Heart right ventricle (tissue), 16 donors: ENCODE data around the gene ZNF605. TPM values are rescaled to one million over a fixed set of nuclear protein-coding genes. Genes with fewer than 3 reads are reported as not detected.

Source experiments
- ATAC-seq, 8 donors: fragments of 200-7000 bp; cut with Tn5 transposase; one replicate each; pipeline ENCODE4 v1.9.1; 2020; ENCODE audit warnings: mild to moderate bottlenecking in 8 of 8, moderate library complexity in 8 of 8, moderate number of reproducible peaks in 1 of 8
- DNase-seq, 2 donors: peaks; one replicate each; pipeline ENCODE4 v3.0.0-alpha.2; 2020
- H3K27ac ChIP-seq, 10 donors: fragments of 200-600 bp; sonication (generic) in 2 of 10; one replicate each; pipeline versions ENCODE4 v1.5.0 to v1.8.0; 2020 to 2022; ENCODE audit warnings: mild to moderate bottlenecking in 3 of 10
- H3K27me3 ChIP-seq, 7 donors: fragments of 200-600 bp; one replicate each; pipeline ENCODE4 v1.8.0; 2021 to 2022; ENCODE audit warnings: mild to moderate bottlenecking in 2 of 7
- H3K36me3 ChIP-seq, 9 donors: fragments of 200-600 bp; sonication (generic) in 1 of 9; one replicate each; pipeline versions ENCODE4 v1.5.0 to v1.8.0; 2020 to 2022; ENCODE audit warnings: mild to moderate bottlenecking in 2 of 9
- H3K4me1 ChIP-seq, 9 donors: fragments of 200-600 bp; sonication (generic) in 1 of 9; one replicate each; pipeline versions ENCODE4 v1.5.0 to v1.8.0; 2020 to 2022; ENCODE audit warnings: mild to moderate bottlenecking in 4 of 9
- H3K4me3 ChIP-seq, 10 donors: fragments of 200-600 bp; sonication (generic) in 2 of 10; one replicate each; pipeline versions ENCODE4 v1.5.0 to v1.8.0; 2020 to 2022; ENCODE audit warnings: mild to moderate bottlenecking in 7 of 10, moderate library complexity in 2 of 10
- H3K9me3 ChIP-seq, 11 donors: fragments of 200-600 bp in 10 of 11; sonication (generic) in 2 of 11; one replicate each; pipeline versions ENCODE4 v1.5.0 to v1.8.0; 2013 to 2022; ENCODE audit warnings: mild to moderate bottlenecking in 2 of 11, control low read depth in 1 of 11, moderate library complexity in 1 of 11
- WGBS, 2 donors: extraction: QIAGEN DNeasy Blood & Tissue Kit; methylation state at CpG; one replicate each; pipeline ENCODE4 v1.1.7; 2013; ENCODE audit warnings: inconsistent platforms in 1 of 2; 5-methylcytosine and 5-hydroxymethylcytosine counted together
- intact Hi-C, 10 donors: fragments of 100-400 bp; cut with DNase I; formaldehyde crosslinking; loops; one replicate each; pipeline versions ENCODE4 v1.11.1 to v1.14.2; 2022
- polyA plus RNA-seq, 2 donors: library from polyadenylated mRNA; stranded (reverse); fragments of 200-250 nt; gene quantifications; one replicate each; pipeline ENCODE4 v1.2.3, GENCODE V29; 2013
- total RNA-seq, 10 donors: library from RNA; stranded (reverse); fragmentation: NEBNext Ultra II Directional in 3 of 10; extraction: Animal tissue kit (Norgen Biotek cat#: 25700) in 3 of 10; gene quantifications; one replicate each; pipeline versions ENCODE4 v1.2.1 to v1.2.4, GENCODE V29; 2021 to 2023
- TF ChIP-seq, protein P1 (sequence below), 9 donors: fragments of 200-600 bp; sonication (generic) in 2 of 9; IDR thresholded peaks; one replicate each; pipeline versions ENCODE4 v1.5.0 to v1.8.0; 2021 to 2022; ENCODE audit warnings: antibody characterized with exemption in 9 of 9, mild to moderate bottlenecking in 5 of 9, moderate library complexity in 1 of 9
- donor health status: Arrhythmogenic right ventricular cardiomyopathy.
- donor health status: ischemic (EF 13 %, LVEDD 7.1; RV severe dilation, severe dysfunction).
- donor health status: healthy with polysubstance abuse.
- donor health status: DM: no; HTN: yes; CAD: no.
- donor health status: DM: no; HTN: no; CAD: no.
- donor health status: ischemic (EF 25% LVEDD 6.9; RV normal size, moderate dysfunction).
- donor health status: ischemic (EF 25% LVEDD 5.7; RV mildly dilated, moderate dysfunction).
- donor health status: healthy.
- donor health status: DM: yes; HTN: yes; CAD: no.
- donor health status: Ischemic cardiomyopathy.
- donor health status: ischemic (EF 35%, LVEDD 5.7; RV mildly dilated, moderate dysfunction).
- donor health status: nonischemic (EF 11% LVEDD 7.7; RV severe dilation, severe dysfunction).
- donor health status: DM: yes; HTN: yes; CAD: no.
- donor health status: PGD.
- donor health status: ischemic (EF 29% LVEDD 5.4; RV normal size, mild dysfunction).
- donor health status: nonischemic (EF 23%, LVEDD 6.1; RV moderate dilation, normal function).

ZNF605 gene
- total and polyA plus RNA-seq, 12 donors, result 2.0 to 14.4 (median 11.7) TPM

DNA sequence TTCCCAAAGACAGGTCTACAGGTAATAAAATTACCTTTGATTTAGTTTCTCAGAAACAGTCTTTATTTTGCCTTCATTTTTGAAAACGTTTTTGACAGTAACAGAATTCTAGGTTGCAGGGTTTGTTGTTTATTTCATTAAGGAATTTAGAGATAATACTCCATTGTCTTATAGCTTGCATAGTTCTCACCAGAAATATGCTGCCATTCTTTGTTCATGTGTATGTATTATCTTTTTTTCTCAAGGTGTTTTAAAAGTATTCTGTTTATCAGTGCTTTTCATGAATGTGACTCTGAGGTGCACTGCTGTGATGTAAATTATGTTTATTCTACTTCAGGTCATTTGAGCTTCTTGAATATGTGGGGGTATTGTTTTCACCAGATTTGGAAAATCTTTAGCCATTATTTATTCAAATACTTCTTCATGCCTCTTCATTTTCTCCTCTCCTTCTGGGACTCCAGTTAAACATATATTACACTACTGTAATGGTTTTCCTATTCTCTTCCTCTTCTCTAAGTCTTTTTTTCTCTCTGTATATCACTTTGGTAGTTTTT lies 32.7 kb downstream of the ZNF605 start:
- H3K36me3 ChIP-seq, result peaks cover 0 to 92% (median 42%) of the 10 kb centered on the region in 9 donors
- no peaks in the 10 kb centered on the region for H3K27me3 ChIP-seq
- H3K4me1 ChIP-seq, result no peaks in the 10 kb centered on the region
- H3K27ac ChIP-seq, result no peak overlapping the region
- no peak for DNase-seq
- H3K4me3 ChIP-seq, result no peak overlapping the region
- H3K9me3 ChIP-seq, result peaks cover 8 to 100% (median 99%) of the 10 kb centered on the region in 11 donors
- intact Hi-C loops, result loop anchor here in 1 of 10 donors (10.0 kb wide), 1 partner anchor 121 kb away; no protein-coding TSS in a partner anchor
- 47 to 55% methylated on average over 1 of the region's 1 CpG for WGBS, 2 donors
- TF ChIP-seq, protein P1, sequence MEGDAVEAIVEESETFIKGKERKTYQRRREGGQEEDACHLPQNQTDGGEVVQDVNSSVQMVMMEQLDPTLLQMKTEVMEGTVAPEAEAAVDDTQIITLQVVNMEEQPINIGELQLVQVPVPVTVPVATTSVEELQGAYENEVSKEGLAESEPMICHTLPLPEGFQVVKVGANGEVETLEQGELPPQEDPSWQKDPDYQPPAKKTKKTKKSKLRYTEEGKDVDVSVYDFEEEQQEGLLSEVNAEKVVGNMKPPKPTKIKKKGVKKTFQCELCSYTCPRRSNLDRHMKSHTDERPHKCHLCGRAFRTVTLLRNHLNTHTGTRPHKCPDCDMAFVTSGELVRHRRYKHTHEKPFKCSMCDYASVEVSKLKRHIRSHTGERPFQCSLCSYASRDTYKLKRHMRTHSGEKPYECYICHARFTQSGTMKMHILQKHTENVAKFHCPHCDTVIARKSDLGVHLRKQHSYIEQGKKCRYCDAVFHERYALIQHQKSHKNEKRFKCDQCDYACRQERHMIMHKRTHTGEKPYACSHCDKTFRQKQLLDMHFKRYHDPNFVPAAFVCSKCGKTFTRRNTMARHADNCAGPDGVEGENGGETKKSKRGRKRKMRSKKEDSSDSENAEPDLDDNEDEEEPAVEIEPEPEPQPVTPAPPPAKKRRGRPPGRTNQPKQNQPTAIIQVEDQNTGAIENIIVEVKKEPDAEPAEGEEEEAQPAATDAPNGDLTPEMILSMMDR (IDR thresholded peaks at IDR 0.05), result no peak
- ATAC-seq, result no peak

DNA sequence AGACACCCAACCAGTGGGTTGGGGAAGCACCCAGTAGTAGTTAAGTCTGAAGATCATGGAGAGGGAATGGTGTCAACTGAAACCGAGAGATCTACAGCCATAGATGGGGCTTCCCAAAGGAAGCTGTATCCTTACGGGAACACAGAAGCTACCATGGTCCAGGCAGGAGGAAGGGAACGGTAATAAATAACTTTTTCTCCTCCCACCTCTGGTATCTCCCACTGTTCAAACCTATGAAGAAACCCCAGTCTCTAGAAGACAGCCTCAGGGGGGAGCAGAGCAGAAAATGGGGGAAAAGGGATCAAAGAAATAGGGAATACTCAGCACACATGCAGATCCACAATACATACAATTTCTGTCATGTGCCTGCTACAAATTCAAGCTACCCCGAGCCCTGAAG lies 33.4 kb downstream of the ZNF605 start:
- Histone ChIP-seq H3K36me3 (peaks cover 0 to 92% (median 36%) of the 10 kb centered on the region in 9 donors), H3K27ac (no peak overlapping the region), H3K4me1 (no peaks in the 10 kb centered on the region), H3K27me3 (no peaks in the 10 kb centered on the region), H3K4me3 (no peak overlapping the region), H3K9me3 (peaks cover 8 to 100% (median 99%) of the 10 kb centered on the region in 11 donors)
- DNase-seq (no peak), ATAC-seq (no peak)
- intact Hi-C loops, result loop anchor here in 1 of 10 donors (10.0 kb wide), 1 partner anchor 122 kb away; no protein-coding TSS in a partner anchor
- TF ChIP-seq, protein P1 (IDR thresholded peaks at IDR 0.05), result no peak
- 98 to 99% methylated on average over 4 of the region's 4 CpGs for WGBS, 2 donors

DNA sequence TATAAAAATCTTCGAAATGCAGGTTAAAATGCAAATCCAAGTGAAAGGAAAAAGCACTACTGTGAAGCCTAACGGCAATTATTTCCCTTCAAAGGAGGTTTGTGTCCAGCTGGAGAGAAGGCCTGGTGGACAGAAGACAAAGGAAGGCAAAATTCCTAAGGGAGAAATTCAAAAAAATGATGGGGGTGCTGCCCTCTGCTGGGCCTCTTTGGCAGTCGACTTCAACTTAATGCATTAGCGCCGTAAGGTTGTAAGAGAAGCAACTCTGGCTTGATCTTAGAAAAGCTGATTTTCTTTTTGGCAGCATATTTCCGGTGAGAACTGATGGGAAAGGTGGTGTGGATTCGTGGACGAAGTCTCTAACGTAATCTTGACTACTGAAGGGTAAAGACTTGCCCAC lies 34.4 kb downstream of the ZNF605 start:
- no peaks in the 10 kb centered on the region for H3K4me1 ChIP-seq
- peaks cover 0 to 85% (median 26%) of the 10 kb centered on the region in 9 donors for H3K36me3 ChIP-seq
- WGBS, 2 donors, result 68 to 73% methylated on average over 9 of the region's 9 CpGs
- H3K4me3 ChIP-seq, result no peak overlapping the region
- no peaks in the 10 kb centered on the region for H3K27me3 ChIP-seq
- TF ChIP-seq, protein P1 (IDR thresholded peaks at IDR 0.05), result no peak
- no peak for DNase-seq
- no peak for ATAC-seq
- H3K9me3 ChIP-seq, result peaks cover 8 to 100% (median 98%) of the 10 kb centered on the region in 11 donors
- no peak overlapping the region for H3K27ac ChIP-seq
- intact Hi-C loops, result loop anchor here in 1 of 10 donors (10.0 kb wide), 1 partner anchor 123 kb away; no protein-coding TSS in a partner anchor

DNA sequence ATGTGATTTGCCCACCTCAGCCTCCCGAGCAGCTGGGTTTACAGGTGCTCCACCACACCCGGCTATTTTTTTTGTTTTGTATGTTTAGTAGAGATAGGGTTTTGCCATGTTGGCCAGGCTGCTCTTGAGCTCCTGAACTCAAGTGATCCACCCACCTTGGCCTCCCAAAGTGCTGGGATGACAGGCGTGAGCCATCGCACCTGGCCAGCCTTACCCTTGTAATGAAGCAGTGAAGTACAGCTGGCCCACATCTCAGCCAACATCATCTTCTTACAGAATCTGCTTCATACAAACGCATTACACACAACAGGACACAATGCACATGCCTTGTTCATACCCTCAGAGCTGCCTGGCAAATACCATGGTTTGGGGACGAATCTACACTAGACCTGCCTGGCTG lies 37.4 kb downstream of the ZNF605 start:
- intact Hi-C loops, result no loop called here
- 96 to 98% methylated on average over 6 of the region's 6 CpGs for WGBS, 2 donors
- no peaks in the 10 kb centered on the region for H3K27me3 ChIP-seq
- TF ChIP-seq, protein P1 (IDR thresholded peaks at IDR 0.05), result no peak
- peaks cover 0 to 100% (median 93%) of the 10 kb centered on the region in 11 donors for H3K9me3 ChIP-seq
- no peak overlapping the region for H3K4me3 ChIP-seq
- H3K27ac ChIP-seq, result no peak overlapping the region
- H3K4me1 ChIP-seq, result no peaks in the 10 kb centered on the region
- ATAC-seq (no peak), DNase-seq (no peak)
- H3K36me3 ChIP-seq, result peaks cover 0 to 68% (median 8%) of the 10 kb centered on the region in 9 donors
